Choroid plexus epithelial cell (primary cell): ENCODE measurements around the gene RFC5.

ENCODE experiments used
- DNase-seq: peaks from one replicate; pipeline ENCODE4 v3.0.0-alpha.2; 2010; ENCODE audit warnings: low read depth
- H3K4me3 ChIP-seq: 2 replicates; pipeline ENCODE4 v1.5.1; 2011; ENCODE audit warnings: low read depth, mild to moderate bottlenecking, control low read depth, low read length, moderate library complexity
- CTCF ChIP-seq: conservative IDR thresholded peaks from 2 replicates; pipeline ENCODE4 v1.5.1; 2011; ENCODE audit warnings: low read depth, mild to moderate bottlenecking, control low read depth, inconsistent platforms, low read length, moderate library complexity

The RFC5 gene

GRCh38 chr12:118035190-118036041, 18.9 kb downstream of the RFC5 start:
- no peak for DNase-seq
- peak; percentile 6 for TF ChIP-seq CTCF
- H3K4me3 ChIP-seq, result no peak overlapping the region

GRCh38 chr12:118036672-118037411, 20.3 kb downstream of the RFC5 start:
- no peak overlapping the region for H3K4me3 ChIP-seq
- no peak for DNase-seq
- TF ChIP-seq CTCF, result no peak

- no peak overlapping the region for H3K4me3 ChIP-seq
- no peak for TF ChIP-seq CTCF
- no peak for DNase-seq
Measured at GRCh38 chr12:118038137-118038536, 21.6 kb downstream of the RFC5 start.

GRCh38 chr12:118042091-118042490, 25.6 kb downstream of the RFC5 start:
- no peak for TF ChIP-seq CTCF
- H3K4me3 ChIP-seq, result no peak overlapping the region
- no peak for DNase-seq

GRCh38 chr12:118044075-118044474, 27.6 kb downstream of the RFC5 start:
- no peak overlapping the region for H3K4me3 ChIP-seq
- no peak for DNase-seq

GRCh38 chr12:118044577-118044976, 28.1 kb downstream of the RFC5 start:
- TF ChIP-seq CTCF, result no peak
- no peak for DNase-seq

More at GRCh38 chr12:118044075-118044474, 27.6 kb downstream of the RFC5 start:
- TF ChIP-seq CTCF, result no peak

More at GRCh38 chr12:118044577-118044976, 28.1 kb downstream of the RFC5 start:
- H3K4me3 ChIP-seq, result no peak overlapping the region
